NCI-H146 treated with DMSO at 0.1 percent for 48 hours (cell line): ENCODE results near the gene DZIP1.
"Not testable (repeated sequence)": the region's sequence is repeated elsewhere in the genome, so short reads cannot be mapped to it uniquely, and the experiment has no call there.

Source experiments
- DNase-seq: peaks from one replicate; lab custom pipeline; 2025; ENCODE audit not compliant: unreplicated experiment; lab: John Stamatoyannopoulos, UW

Gene DZIP1, protein sequence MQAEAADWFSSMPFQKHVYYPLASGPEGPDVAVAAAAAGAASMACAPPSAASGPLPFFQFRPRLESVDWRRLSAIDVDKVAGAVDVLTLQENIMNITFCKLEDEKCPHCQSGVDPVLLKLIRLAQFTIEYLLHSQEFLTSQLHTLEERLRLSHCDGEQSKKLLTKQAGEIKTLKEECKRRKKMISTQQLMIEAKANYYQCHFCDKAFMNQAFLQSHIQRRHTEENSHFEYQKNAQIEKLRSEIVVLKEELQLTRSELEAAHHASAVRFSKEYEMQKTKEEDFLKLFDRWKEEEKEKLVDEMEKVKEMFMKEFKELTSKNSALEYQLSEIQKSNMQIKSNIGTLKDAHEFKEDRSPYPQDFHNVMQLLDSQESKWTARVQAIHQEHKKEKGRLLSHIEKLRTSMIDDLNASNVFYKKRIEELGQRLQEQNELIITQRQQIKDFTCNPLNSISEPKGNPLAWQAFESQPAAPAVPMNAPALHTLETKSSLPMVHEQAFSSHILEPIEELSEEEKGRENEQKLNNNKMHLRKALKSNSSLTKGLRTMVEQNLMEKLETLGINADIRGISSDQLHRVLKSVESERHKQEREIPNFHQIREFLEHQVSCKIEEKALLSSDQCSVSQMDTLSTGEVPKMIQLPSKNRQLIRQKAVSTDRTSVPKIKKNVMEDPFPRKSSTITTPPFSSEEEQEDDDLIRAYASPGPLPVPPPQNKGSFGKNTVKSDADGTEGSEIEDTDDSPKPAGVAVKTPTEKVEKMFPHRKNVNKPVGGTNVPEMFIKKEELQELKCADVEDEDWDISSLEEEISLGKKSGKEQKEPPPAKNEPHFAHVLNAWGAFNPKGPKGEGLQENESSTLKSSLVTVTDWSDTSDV

DNA sequence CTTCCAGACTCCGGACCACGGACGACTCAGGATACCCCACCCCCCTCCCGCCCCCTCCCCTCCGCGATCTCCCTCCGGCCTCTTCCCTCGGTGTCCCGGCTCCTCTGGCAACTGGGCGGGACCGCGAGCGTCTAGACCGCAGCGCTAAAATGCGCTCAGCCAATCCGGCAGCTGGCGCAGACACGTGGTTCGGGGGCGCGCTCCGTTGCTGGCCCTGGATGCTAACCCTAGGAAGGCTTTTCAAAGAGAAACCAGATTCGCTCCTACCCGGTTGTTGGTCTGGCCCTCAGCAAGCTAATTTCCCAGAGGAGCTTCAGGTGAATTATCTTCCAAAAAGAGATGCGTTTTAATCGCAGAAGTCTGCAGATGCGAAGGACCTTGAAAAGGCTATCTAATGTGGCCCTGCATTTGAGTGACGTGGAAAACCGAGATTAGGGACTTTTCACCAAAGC lies at the start of gene DZIP1:
TSS of gene DZIP1 (minus strand) at position 106 of the 452 bp plus-strand sequence. CDS start 2,677 bp downstream, outside the sequence.
- DNase-seq, result peak; percentile 68

DNA sequence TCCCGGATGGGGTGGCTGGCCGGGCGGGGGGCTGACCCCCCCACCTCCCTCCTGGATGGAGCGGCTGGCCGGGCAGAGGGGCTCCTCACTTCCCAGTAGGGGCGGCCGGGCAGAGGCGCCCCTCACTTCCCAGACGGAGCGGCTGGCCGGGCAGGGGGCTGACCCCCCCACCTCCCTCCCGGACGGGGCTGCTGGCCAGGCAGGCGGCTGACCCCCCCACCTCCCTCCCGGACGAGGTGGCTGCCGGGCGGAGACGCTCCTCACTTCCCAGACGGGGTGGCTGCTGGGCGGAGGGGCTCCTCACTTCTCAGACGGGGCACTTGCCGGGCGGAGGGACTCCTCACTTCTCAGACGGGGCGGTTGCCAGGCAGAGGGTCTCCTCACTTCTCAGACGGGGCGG lies 46.5 kb upstream of the DZIP1 start:
- DNase-seq, result not testable (repeated sequence)

DNA sequence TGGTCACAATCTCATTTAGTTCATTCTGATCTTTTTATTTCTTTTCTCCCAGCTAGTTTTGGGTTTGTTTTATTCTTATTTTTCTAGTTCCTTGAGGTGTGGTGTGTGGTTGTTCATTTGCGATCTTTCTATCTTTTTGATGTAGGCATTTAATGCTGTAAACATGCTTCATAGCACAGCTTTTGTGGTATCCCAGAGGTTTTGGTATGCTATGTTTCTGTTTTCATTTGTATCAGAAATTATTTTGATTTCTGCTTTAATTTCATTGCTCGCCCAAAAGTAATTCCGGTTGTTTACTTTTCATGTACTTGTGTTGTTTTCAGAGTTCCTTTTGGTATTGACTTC lies 45.0 kb upstream of the DZIP1 start:
- no peak for DNase-seq

DNA sequence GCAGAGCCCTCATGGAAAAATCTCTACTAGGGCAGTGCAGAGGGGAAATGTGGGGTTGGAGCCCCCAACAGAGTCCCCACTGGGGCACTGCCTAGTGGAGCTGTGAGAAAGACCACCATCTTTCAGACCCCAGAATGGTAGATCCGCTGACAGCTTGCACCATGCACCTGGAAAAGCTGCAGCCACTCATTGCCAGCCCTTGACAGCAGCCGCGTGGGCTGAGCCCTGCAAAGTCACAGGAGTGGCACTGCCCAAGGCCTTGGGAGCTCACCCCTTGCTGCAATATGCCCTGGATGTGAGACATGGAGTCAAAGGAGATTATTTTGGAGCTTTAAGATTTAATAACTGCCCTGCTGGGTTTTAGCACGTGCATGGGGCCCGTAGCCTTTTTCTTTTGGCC lies 40.5 kb upstream of the DZIP1 start:
- DNase-seq, result not testable (repeated sequence)

DNA sequence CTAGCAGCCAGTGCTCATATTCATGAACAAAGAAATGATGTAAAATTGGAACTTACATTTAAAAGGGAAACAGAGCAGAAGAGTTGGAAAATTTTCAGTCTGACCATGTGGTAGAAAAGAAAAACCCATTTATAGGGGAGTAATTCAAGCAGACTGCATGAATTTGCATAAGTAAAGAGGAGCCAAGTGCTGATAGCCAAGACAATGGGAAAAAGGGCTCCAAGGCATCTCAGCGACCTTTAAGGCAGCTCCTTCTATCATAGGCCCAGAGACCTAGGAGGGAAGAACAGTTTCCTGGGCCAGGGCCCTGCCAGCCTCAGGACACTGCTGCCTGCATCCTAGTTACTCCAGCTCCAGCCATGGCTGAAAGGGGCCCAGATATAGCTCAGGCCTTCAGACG lies 39.9 kb upstream of the DZIP1 start:
- no peak for DNase-seq

DNA sequence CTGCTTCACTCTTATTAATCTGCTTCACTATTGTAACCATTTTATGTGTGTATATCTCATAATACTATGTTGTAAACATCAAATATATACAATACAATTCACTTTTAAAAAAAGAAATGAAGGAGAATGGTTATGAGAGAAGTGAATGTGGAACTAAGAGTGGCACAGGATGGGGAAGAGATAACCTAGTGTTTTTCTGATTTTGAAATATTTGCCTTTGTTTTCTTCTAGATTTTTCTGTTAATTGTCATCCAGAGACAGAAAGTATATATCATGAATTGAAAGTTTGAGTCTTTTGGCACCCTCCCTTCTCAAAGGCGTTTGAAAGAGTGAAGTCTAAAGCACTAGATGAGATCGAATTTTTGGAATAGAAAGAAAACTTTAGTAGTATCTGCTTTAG lies 35.2 kb upstream of the DZIP1 start:
- no peak for DNase-seq

DNA sequence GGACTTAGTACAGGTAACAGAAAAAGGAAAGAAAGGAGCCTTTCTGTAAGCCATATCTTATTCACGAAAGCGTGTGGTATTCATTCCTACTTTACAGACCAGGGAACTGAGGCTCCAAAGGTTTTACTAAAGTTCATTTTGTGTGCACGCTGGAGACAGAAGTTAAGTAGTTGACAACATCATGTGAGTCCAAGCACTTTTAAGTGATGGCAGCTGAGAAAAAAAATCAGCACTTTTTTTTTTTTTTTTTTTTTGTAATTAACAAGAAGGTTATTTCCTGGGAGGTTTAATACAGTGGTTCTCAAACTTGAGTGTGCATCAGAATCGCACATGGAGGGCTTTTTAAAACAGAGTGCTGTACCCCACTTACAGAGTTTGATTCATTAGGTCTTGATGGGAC lies 34.5 kb upstream of the DZIP1 start:
- DNase-seq, result no peak

DNA sequence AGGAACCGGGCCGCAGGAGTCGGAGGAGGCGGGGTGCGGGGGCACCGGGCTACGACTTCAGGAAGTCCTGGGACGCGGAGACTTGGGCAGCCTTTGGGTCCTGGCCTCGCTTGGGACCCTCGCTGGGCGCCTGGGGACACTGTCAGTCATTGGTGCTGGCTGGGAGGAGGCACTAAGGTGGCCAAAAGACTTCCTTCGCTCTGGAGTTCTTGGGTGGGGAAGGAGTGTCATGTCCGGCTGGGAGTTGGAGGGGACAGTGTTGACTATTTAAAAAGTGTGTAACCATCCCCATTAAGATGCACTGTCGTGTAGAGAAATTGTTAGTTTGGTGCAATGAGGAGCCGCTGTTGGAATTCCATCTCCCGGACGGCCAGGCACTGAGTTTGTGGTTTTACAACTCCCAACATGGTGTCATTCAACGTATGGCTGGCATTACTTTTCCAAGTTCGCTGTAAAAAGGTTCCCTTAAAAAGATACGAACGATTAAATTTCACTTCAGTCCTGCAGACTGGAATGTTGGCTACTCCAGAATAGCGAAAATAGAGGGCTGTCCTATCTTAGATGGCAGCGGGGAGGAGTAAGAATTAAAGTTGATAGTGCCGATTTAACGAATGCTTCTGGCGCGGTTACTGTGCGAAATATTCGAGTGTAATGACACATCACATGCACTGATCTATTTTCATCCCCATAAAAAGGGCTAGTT lies 33.2 kb upstream of the DZIP1 start:
- DNase-seq, result no peak

DNA sequence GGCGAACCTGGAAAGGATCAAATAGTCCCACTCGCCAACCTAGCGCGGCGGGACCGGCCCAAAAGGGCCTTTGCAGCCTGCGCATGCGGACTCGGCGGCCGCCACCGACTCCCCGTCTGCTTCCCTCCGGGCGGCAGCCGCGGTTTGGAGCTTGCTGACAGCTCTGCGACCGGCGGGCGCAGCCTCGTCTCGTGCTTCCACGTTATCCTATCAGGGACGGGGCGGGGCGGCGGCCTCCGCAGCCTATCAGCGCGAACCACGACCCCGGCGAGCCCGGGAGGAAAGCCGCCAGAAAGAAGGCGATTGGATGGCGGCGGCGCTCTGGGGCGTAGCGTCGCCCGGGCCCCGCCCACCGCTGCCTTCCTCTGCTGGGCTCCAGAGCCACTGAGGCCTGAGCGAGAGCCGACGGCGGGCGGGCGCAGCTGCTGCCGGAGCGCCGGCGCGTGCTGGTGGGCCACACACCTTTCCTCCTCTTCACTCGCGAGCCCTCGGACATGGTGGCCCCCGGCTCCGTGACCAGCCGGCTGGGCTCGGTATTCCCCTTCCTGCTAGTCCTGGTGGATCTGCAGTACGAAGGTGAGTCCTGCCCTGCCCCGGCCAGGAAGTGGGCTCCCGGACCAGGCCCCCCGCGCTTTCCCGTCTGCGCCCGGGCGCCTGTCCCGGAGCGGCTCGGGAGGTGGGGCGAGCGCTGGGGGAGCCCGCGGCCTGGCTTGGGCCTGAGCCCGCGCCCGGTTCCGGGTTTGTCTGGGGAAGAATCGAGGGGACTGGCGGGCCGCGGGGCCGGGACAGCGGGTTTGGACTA lies 32.5 kb upstream of the DZIP1 start, which contains the start of gene DNAJC3:
TSS of gene DNAJC3 (plus strand) at position 378 of the 802 bp plus-strand sequence. CDS start at position 495, 117 bp downstream.
- DNase-seq, result peak; percentile 94

DNA sequence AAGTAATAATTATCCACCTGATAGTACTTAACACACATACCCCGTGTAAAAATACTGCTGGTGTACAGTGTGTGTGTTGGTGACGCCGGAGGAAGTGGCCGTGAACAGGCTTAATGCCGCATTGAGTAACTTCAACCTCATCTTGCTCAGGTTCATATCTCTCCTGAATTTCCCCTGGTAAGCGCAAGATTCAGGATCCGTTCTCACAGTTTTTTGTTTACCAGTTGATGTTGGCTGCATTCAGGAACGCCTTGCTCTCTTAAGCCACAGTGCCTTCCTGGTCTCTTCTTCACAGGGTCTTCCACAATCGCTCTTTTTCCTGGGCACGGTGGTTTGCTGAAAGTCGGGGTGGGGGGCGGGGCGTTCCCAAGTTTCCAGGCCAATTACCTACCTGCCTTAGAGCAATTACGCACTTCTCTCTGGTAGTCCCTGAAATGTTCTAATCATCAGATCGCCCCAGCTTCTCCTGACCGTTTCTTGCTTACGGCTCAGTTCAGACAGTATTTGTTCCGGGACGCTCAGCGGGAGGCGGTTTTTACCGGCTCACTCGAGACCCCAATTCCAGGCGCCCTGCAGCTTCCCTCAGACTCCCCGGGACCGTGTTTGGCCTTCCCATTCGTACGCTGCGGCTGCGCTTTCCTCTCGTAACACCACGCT lies 31.7 kb upstream of the DZIP1 start:
- DNase-seq, result peak; percentile 67

DNA sequence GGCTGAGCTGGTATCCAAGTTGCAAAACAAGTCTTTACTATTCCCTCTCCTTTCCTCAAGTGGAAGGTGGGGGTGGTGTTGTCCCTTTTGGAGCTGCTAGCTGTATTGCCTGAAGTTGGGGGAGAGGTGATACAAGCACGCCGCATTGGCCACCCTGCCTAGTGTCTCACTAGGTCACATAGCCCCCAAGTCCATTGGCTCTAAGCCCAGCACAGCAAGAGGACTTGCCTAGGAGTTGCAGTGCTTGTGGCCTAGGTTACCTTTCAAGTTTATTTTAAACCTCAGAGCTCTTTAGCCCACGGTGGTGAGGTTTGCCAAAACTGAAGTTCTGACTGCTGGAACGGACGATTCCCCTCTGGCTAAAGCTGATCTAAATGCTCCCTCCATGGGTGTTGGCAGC lies 27.1 kb upstream of the DZIP1 start:
- DNase-seq, result no peak

DNA sequence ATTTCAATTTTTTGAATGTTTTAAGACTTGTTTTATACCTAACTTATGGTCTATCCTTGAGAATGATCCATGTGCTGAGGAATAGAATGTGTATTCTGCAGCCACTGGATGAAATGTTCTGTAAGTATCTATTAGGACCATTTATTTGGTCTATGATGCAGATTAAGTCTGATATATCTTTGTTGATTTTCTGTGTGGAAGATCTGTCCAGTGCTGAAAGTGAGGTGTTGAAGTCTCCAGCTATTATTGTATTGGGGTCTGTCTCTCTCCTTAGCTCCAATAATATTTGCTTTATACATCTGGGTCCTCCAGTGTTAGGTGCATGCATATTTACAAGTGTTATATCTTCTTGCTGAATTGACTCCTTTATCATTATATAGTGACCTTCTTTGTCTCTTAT lies 22.7 kb upstream of the DZIP1 start:
- not testable (repeated sequence) for DNase-seq

DNA sequence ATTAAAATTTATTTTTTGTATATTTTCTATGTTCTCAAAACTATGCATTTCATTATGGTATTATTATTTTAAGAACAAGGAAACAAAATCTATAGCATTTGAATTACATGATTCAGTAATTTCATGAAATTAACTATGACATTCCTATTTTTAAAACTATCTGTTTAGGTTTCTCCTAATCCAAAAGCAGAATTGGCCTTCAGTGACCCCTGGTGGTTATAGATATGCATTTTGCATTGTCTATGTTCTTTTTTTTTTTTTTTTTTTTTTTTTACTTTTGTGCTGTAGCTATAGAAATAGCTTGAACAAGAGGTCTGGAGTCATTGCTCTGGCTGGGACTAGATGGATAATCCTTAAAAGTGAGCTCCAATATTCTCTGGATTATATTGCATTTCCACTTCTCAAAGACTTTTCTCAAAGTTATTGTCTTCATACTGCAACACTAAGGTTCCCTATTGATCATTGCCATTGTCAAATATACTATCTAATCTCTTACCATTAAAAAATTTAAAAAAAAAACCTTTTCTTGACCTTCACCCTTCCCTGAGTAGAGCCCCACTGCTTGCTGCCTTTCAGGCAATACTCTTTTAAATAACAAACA lies 16.6 kb upstream of the DZIP1 start:
- DNase-seq, result peak; percentile 52

DNA sequence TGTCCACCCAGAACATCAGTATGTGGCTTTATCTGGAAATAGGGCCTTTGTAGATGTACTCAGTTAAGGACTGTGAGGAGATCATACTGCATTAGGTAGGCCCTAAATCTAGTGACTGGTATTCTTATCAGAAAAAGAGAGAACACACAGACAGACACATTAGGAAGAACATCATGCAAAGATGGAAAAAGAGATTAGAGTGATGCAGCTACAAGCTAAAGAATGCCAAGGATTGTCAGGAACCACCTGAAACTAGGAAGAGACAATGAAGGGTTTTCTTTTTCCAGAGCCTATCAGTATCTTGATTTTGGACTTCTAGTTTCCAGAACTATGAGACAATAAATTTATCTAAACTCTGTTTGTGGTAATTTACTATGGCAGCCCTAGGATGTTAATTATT lies 15.0 kb upstream of the DZIP1 start:
- DNase-seq, result no peak

DNA sequence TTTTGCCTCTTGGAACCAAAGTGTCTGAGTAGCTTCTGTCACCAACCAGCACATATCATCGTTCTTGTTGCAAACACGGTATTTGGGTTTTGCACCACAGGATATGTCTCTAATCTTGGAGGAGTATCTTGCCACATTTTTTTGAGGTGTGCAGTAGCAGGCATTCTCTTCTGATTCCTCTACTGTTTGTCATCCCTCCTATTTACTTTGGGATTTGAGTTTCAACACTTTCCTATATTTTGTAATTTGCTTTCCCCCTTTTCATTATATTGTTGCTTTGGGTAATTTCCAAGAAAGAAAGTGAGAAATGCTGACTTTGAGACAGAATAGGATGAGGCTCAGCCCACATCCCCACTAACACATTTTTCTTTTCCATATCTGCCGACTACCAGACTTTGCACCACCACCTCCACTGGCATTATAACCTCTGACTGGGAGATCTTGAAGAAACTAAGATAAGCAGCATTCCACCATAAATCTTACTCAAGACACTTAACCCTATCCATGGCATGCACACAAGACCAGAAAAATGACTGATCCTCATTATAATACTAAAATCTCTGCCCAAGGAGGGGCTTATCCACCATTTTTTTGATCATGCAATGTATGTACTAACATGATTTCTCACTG lies 12.0 kb upstream of the DZIP1 start:
- DNase-seq, result no peak

DNA sequence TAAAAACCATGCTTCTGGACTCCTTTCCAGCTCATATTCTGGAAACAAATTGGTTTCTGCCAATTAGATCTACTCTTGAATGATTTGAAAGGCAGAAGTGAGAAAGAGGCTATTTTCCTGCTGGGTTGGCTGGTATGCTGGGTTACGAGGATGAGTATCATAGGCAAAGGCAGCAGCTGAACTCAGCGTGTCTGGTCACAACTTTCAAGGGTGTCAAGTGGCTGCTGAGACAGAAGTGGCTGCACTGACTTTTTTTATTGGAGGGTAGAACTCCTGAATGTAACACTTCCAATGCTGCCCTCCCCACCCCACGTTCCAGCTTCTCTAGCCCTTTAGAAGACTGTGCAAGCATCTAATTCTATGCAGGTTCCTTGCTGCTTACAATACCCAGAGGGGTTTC lies 8.3 kb upstream of the DZIP1 start:
- no peak for DNase-seq

DNA sequence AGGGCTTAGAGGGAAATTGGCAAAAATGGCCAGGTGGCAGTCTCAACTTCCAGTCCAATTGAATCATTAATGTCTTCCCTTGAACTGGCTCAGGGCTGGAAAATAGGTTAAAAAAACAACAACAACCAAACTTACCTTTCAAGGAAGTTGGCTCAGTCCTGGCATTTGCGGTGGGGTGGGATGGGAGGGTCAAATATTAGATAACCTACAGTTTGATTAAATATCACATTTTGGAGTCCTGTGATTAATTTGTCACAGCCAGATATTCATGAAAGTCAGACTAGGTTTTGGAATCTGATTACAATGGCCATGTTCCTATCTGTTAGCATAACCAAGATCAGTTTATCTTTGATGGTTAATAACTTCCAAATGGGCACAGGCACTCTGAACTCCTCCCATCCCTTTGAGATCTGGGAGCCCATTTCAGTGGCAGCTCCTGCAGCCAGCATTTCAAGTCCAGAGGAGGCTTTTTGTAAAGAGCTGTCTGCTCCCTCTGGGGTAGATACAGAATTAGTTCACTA lies 7.8 kb upstream of the DZIP1 start:
- no peak for DNase-seq

DNA sequence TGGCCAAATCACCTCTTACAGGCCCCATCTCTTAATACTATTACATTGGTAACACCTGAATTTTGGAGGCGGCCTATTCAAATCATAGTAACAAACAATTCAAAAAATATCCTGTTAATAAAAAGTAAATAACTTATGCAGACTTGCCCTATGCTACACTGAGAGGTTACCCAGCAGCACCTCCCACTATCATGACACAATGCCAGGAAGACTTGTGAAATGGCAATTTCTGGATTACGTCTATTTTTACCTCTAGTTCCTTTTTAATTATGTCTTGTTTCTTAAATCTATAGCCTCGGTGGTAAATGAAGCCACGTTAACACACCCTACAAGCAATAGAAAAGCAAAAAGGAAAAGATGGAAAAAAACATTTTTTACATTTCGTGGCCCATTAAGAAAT lies 6.2 kb upstream of the DZIP1 start:
- no peak for DNase-seq

DNA sequence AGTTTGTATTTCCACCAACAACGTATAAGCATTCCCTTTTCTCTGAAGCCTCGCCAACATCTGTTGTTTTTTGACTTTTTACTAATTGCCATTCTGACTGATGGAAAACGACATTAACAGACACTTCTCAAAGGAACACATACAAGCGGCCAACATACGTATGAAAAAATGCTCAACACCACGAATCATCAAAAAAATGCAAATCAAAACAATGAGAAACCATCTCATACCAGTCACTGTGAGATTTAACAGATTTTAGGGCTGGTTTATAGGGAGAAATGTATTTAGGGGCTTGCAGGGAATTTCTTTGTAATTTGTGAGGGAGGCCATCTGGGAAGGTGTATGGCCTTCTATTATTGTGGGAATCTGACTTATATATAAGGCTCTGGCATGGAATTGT lies 2.8 kb upstream of the DZIP1 start:
- DNase-seq, result no peak
